HG03520 (cell line): ENCODE results near the gene BCL2L2.
"Not testable (repeated sequence)": the region's sequence is repeated elsewhere in the genome, so short reads cannot be mapped to it uniquely, and the experiment has no call there.

Experiments
- ATAC-seq: cut with Tn5 transposase; IDR thresholded peaks from one replicate; pipeline ENCODE4 v1.9.1; 2021; ENCODE audit warnings: mild to moderate bottlenecking, moderate library complexity; ENCODE audit not compliant: unreplicated experiment

Gene BCL2L2, protein sequence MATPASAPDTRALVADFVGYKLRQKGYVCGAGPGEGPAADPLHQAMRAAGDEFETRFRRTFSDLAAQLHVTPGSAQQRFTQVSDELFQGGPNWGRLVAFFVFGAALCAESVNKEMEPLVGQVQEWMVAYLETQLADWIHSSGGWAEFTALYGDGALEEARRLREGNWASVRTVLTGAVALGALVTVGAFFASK

GRCh38 chr14:23306412-23307145, at the start of gene BCL2L2:
TSS of gene BCL2L2 (plus strand) at chr14:23306833. CDS start at chr14:23307768, 935 bp downstream.
- no peak for ATAC-seq

DNA sequence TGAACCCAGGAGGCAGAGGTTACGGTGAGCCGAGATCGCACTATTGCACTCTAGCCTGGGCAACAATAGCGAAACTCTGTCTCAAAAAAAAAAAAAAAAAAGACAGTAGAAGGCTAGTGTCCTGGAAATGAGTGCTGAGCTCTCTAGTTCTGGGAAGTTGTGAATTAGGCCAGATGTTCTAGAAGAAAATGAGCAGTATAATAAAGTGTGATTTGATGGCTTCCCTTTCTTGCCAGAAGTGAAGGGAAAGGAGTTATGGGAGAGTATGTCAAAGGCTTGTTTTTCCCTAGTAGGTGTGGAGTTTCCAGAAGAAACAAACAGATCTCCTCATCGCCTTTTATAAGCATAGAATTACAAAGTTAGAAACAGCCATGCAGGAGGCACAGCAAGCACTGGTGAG, 48.4 kb upstream of the BCL2L2 start:
- ATAC-seq, result no peak

DNA sequence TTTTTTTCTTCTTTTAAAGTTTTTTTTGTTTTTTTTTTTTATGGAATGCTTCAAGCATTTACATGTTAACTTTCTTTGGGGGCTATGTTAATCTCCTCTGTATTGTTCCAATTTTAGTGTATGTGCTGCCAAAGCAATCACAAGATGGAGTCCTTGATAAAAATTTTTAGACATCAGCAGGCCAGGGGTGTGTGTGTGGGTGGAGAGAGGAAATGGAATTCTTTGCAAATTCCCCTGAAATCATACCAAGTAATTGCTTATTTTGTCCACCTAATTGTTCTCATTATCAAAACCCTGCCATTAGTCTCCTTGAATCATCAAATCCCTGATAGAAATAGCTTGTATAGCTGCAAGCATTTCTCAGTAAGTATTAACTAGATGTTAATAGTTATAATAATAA, 47.2 kb upstream of the BCL2L2 start:
- no peak for ATAC-seq

DNA sequence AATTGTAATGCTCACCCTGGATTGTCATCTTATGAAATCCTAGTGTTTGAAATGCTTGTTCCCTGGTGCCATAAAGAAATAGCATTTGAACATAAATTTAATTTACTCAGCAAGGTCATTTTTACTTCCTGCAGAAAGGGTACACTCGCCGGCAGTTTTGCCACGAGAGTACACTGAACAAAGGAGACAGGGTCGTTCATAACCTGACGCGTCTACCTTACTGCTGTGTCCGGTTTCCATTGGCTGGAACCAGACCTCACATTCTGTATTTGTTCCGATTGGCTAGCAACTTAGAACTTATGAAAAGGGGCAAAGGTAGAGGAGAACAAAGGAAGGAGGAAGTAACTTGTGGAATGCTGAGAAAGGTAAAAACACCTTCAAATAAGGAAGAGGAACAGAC, 45.8 kb upstream of the BCL2L2 start:
- not testable (repeated sequence) for ATAC-seq

DNA sequence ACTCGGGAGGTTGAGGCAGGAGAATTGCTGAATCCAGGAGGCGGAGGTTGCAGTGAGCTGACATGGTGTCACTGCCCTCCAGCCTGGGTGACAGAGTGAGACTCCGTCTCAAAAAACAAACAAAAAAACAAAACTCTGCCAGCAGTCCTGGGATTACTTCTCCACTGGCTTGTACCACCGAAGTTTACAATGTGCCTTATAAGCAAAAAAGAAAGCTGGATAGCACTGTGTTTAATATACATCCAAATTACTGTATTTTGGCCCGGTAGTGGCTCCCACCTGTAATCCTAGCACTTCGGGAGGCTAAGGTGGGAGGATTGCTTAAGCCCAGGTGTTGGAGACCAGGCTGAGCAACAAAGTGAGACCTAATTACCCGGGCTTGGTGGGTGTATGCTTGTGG, 37.4 kb upstream of the BCL2L2 start:
- no peak for ATAC-seq

DNA sequence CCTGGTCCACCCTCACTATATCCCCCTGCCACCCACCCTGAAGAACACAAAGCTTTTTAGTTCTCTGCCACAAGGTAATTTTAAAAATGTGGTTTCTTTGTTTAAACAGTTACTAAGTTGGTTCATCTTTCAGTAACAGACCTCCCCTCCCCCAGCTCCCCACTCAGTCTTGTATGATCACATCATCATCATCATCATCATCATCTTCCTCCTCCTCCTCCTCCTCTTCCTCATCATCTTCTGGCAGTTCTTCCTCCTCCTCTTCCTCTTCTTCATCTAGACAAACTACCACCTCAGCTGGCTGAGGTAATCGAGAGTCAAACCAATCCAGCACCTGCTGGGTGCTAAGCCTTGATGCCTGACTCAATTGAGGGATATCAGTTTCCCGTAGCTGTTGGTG, 31.2 kb upstream of the BCL2L2 start:
- no peak for ATAC-seq

DNA sequence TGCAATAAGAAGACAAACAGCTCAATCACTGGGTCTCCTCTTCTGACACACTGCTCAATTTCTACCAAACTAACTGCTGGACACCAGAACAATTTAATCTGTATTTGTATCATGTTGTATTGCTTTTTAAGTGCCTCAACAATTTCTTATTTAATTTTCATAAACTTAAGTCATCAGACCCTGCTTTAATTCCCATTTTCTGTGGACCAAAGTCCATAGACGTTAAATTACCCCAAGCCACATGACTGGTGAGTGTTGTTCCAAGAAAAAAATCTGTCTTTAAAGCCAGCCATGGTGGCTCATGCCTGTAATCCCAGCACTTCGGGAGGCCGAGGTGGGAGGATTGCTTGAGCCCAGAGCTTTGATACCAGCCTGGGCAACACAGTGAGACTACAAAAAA, 29.4 kb upstream of the BCL2L2 start:
- no peak for ATAC-seq

DNA sequence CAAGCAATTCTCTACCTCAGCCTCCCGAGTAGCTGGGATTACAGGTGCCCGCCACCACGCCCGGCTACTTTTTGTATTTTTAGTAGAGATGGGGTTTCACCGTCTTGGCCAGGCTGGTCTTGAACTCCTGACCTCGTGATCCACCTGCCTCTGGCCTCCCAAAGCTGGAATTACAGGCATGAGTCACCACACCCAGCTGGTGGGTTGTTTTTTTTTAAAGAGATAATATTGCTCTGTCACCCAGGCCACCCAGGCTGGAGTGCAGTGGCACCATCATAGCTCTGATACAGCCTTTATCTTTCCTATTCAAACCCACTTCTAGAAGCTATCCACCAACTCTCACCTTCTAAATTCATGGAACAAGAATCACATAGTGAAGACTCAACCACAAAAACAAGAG, 28.7 kb upstream of the BCL2L2 start:
- not testable (repeated sequence) for ATAC-seq

DNA sequence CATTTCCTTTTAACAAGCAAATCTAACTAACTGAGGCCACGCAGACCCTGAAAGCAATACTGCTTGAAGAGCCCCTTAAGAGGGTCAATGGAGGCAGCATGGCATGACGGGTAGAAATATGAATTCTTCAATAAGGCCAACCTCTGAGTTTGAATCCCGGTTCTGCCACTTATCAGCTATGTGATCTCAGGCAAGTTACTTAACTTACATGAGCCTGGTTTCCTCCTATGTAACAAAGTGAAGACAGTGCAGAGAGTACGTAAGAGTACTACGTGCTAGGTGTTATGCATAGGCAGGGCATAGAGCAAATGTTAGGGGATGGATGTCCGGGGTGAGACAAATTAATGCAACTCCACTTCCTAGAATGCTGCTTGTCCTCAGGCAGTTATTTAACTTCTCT, 25.4 kb upstream of the BCL2L2 start:
- ATAC-seq, result no peak

- no peak for ATAC-seq
Observed at GRCh38 chr14:23284654-23285529, 21.7 kb upstream of the BCL2L2 start.

DNA sequence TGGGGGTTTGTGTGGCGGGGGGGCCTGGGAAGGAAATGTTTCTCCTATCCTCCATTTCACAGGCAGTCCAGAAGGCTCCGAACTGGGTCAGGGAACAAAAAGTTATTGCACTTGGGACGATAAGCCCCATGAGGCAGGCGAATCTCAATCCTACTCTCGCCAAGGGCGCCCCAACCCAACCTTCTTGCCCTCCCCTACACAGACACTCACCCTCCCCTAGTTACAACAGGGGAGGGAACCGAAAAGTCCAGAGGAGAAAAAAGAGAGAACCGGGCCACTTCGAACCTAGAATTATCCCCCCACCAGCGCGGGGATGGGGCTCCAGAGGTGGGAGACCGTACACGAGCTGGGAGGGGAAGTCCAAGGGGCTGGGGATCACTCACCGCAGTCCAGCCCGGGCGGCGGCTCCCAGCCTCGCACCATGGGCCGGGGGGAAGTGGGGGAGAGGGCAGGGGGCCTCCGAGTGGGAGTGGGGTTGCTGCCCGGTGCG, 21.1 kb upstream of the BCL2L2 start:
- peak; percentile 23 for ATAC-seq

DNA sequence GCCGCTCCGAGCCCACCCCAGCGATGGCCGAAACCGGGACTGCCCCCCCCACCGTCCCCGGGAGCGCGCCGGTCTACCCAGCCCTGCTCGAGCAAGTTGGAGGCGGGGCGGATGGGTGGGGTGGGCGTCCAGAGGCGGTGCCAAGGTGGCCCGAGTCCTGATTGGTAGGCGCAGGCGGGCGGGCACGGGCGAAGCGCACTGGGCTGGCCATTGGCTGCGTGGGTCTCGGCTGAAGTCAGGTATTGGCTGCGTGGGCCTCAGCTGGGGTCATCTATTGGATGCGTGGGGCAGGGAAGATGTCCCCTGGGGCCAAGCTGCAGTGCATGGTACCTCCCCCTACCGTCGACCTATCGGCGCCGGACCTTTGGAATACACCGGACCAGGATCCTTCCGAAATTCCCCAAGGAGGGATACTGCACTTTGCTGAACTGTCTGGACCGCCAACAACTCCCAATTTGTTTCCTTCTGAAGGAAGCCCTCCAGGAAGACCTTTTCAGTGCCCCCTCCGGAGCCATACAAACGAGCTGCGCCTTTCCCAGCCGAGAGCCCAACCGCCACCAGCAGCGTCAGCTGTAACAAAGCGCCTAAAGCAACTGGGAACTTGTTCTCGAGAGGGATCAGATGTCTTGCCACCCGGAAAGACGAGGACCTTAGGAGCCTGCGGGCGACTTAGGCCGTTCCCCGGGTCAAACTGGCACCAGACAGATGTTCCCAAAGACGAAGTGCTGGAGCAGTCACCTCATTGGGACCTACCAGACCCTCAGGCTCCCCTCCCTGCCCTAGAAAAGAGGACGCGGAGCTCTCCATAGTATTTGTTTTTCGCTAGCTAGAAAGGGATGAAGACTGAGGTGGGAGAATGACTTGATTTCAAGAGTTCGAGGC, 20.4 kb upstream of the BCL2L2 start, which contains the start of gene HOMEZ:
TSS of gene HOMEZ (minus strand) at position 113 of the 882 bp plus-strand sequence. CDS start 180 bp downstream, outside the sequence.
- ATAC-seq, result peak; percentile 95

- no peak for ATAC-seq
Observed at GRCh38 chr14:23286902-23287479, 19.6 kb upstream of the BCL2L2 start.

DNA sequence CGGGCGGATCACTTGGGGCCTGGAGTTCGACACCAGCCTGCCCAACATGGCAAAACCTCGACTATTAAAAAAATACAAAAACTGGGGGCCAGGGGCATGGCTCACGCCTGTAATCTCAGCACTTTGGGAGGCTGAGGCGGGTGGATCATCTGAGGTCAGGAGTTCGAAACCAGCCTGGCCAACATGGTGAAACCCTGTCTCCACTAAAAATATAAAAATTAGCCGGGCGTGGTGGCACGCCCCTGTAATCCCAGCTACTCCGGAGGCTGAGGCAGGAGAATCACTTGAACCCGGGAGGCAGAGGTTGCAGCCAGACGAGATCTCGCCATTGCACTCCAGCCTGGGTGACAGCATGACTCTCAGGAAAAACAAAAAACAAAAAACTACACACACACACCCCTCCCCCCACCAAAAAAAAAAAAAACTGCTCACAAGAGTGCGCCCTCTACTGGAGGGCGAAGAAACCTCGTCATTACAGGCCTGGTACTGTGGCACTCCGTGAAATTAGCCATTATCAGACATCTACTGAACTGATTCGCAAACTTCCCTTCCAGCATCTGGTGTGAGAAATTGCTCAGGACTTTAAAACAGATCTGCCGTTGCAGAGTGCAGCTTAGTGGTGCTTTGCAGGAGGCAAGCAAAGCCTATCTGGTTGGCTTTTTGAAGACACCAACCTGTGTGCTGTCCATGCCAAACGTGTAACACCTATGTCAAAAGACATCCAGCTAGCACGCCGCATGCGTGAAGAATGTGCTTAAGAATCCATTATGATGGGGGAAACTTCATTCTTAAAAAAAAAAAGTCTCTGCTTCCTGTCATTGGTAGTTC, 11.7 kb upstream of the BCL2L2 start:
- no peak for ATAC-seq

DNA sequence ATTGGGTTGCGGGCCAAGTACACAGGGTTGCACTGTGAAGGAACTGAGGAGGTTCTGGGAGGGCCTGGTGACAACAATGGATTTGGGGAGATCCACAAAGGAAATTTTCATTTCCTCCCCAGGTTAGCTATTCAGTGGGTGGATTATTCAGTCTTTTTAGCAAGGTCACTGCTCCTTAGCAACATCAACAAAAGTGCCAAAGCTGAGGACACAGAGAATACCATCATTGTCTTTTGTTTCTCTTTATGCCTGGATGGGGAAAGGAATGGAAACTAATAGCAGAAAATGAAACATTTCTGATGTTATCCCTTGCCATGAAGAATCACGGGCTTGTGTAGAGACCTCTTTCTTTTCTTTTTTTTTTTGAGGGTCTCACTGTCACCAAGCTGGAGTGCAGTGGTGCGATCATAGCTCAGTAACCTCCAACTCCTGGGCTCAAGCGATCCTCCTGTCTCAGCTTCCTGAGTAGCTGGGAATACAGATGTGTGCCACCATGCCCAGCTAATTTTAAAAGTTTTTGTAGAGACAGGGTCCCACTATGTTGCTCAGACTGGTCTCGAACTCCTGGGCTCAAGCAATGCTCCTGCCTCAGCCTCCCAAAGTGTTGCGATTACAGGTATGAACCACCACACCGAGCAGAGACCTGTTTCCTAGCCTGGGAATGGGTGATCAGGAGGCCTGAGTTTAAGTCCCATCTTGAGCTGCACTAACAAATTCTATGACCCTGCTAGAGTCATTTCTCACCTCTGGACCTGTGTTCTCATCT, 10.4 kb upstream of the BCL2L2 start:
- ATAC-seq, result no peak

DNA sequence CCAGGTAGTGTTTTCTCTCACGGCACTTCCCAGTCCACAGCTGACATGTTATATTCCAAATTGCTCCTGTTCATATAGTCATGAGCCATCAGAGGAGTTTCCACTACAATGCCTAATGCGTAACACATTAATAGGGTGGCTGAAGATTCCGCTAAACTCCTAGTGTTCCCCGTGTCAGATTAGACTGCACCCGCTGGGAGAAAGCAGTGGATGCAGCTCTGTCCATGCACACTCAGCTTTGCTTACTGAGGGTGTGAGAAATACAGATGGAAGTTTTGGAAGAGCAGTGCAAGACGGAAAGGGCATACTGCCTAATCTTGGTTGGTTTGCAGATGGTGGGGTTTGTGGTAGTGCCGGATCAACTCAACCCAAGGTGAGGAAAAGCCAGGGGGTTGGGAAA, 9.5 kb upstream of the BCL2L2 start:
- ATAC-seq, result no peak

- ATAC-seq, result no peak
Observed at GRCh38 chr14:23297611-23298277, 8.9 kb upstream of the BCL2L2 start.
